Neural cell (in vitro differentiated cells): Measurements from ENCODE around the gene VWA8.

Source experiments
- CTCF ChIP-seq: fragments of 450-650 bp; IDR thresholded peaks from 2 replicates; pipeline ENCODE4 v1.5.1; 2014; ENCODE audit warnings: antibody characterized with exemption, mild to moderate bottlenecking, moderate library complexity; ENCODE audit not compliant: poor library complexity, severe bottlenecking
- EZH2 ChIP-seq: fragments of 200-600, 300-800 bp; shearing (Covaris generic), sonication (generic); IDR thresholded peaks from 2 replicates; pipeline ENCODE4 v1.6.1; 2014; ENCODE audit warnings: antibody characterized with exemption, low read length, borderline replicate concordance, mild to moderate bottlenecking; ENCODE audit not compliant: insufficient read depth, poor library complexity, severe bottlenecking
- MXI1 ChIP-seq: fragments of 450-650 bp; conservative IDR thresholded peaks from 2 replicates; pipeline ENCODE4 v1.6.1; 2014; ENCODE audit warnings: antibody characterized with exemption, mild to moderate bottlenecking; ENCODE audit not compliant: poor library complexity, severe bottlenecking
- POLR2AphosphoS5 ChIP-seq: IDR thresholded peaks from 2 replicates; pipeline ENCODE4 v1.6.1; 2012
- RAD21 ChIP-seq: fragments of 450-650 bp; conservative IDR thresholded peaks from 2 replicates; pipeline ENCODE4 v1.6.1; 2014; ENCODE audit warnings: antibody characterized with exemption, mild to moderate bottlenecking, moderate library complexity
- REST ChIP-seq: IDR thresholded peaks from 2 replicates; pipeline ENCODE4 v1.6.1; 2012; ENCODE audit warnings: borderline replicate concordance
- TAF1 ChIP-seq: IDR thresholded peaks from 2 replicates; pipeline ENCODE4 v1.6.1; 2012; ENCODE audit warnings: low read depth

GRCh38 chr13:41756198-41756880 lies 204.6 kb downstream of the VWA8 start:
- TF ChIP-seq CTCF (no peak), REST (no peak), RAD21 (no peak), EZH2 (no peak), POLR2AphosphoS5 (no peak), TAF1 (no peak), MXI1 (no peak)
